HK-2 (cell line): ENCODE results near the gene CCDC54.

Source experiments
- DNase-seq: peaks from one replicate; pipeline ENCODE4 v3.0.0-alpha.2; 2018; ENCODE audit not compliant: unreplicated experiment

The CCDC54 gene

DNA sequence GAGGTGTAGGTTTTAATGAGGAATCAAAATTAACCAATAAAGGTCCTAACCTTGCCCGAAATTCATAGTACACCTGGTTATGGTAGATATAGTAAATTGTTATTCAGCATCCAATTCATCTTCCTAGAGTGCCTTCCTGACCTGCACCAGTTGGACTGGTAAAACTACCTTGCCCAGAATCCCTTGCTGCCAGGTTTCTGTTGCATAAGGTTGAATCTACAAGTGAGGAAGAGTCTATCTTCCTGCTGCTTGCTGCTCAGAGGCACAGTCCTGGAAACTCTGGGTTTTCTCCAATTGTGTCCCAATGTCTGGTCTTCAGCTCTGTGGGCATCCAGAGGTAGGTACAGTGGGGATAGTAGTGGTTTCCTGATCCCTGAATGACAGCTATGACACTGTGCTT lies 17.3 kb downstream of the CCDC54 start:
- DNase-seq = no peak

DNA sequence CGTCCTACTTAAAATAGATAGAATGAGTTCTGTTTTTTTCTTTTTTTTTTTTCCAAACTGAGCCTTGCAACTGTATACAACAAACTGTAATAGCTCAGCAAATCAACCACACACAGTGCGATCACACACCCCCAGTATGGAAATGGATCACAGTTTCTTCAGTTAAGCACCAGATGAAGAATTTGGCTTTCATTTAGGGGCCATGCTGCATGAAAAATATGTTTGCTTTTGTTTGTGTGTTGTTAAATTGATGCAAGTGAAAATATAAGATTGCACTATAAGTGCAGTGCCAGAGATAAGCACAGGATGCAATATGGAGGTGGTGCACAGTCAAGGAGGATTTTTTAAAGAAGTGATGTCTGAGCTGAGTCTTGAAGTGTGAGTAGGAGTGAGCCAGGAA lies 17.8 kb downstream of the CCDC54 start:
- DNase-seq = no peak

DNA sequence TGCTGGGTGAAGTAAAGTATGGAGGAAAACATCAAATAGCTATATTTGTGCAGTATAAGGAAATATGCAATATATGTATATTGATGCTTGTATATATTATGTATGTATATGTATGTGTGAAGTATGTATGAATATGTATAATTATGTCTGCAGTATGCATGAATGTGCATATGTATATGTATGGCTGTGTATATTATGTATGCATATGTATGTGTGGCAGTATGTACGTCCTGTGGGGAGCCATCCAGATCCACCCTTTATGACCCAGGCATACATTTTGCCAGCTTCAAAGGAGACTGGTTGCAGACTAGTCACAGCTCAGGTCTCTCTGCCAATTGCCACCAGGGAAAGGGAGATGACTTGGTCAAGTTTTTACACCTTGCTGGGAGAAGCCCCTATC lies 24.1 kb downstream of the CCDC54 start:
- no peak for DNase-seq

DNA sequence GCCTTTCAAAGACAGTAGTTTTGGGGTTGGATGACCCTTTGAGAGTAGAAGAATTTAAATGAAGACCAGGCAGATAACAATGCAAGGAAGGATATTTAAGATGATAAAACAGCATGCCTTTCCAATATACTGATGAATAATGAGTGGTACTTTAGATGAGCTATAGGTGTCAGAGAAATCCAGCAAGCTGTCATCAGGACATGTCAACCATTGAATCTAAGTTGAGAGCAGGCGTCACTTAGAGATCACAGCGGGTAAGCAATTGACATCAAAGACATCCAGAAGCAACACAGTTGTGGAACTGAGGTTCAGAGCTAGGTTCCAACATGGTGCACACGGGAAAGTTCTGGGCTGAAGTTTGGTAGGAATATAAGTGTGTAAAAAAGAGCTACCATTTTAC lies 25.0 kb downstream of the CCDC54 start:
- DNase-seq = no peak

DNA sequence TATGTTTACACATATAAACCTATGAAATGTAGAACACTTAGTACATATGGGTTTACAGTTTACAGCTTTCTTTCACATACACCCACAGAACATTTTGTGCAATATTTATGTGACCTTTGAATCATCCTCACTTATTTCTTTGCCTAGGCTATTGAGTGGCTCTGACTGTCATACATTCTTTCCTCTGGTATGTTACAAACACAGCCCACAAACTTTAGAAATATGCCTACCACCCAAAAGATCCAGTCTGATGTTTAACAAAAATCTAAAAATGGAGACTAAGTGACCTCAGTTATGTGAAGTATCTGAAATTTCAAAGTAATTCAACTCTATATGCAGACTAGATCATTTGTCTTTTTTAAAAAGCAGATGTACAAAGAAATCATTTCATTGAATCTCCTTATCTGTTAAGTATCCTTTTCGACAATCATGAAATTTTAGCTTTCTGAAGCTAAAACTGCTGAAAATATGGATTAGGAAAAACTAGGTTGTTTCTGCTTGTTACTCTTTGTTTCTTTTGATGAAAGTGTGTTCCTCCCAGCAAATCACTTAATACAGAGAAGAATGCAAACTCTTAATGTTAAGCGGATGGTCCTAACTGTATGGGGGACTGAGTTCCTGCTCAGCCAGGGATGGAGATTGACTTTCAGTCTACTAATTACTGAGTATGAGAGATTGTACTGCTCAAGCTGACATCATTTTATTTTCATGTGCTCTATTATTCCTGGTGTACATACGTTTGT lies 27.7 kb downstream of the CCDC54 start:
- no peak for DNase-seq

DNA sequence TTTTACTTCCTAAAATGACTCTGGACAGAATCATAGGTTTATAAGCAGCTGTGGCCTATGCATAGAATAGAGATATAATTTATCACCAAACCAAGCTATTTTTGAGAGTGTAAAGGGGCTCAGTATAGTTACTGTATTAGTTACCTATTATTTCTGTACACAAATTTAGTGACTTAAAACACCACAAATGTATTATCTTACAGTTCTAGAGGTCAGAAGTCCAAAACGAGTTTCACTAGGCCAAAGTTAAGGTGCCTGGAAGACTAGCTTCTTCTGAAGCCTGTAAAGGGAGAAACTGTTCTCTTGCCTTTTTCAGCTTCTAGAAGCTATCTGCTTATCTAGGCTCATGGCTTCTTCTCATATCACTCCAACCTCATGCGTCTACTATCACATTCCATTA lies 30.1 kb downstream of the CCDC54 start:
- no peak for DNase-seq

DNA sequence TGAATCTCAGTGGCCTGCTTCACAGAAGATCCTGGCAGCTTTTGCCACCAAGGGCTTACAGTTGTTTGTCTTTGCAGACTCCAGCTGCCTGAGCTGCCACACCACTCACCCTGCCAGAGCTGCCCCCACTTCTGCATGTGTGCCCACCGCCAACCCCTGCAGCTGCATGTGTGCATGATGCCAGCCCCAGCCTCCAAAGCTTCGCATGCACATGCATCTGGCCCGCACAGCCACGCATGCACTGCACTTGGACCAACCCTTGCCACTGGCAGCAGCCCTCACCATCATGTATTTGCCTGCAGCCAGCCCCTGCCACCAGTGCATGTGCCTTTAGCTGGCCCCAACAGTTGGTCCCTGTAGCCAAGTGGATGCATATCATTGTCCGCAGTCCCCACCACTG lies 31.3 kb downstream of the CCDC54 start:
- no peak for DNase-seq

DNA sequence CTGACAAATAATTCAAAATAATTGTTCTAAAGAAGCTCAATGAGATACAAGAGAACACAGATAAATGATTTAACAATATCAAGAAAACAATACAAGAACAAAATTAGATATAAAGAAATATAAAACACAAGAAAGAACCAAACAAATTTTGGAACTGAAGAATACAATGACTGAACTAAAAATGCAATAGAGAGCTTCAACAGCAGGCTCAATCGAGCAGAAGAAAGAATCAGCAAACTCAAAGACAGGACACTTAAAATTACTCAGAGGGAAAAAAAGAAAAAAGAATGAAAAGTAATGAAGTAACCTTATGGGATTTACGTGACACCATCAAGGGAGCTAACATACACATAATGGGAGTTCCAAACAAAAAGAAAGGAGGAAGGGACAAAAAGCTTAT lies 32.1 kb downstream of the CCDC54 start:
- no peak for DNase-seq

DNA sequence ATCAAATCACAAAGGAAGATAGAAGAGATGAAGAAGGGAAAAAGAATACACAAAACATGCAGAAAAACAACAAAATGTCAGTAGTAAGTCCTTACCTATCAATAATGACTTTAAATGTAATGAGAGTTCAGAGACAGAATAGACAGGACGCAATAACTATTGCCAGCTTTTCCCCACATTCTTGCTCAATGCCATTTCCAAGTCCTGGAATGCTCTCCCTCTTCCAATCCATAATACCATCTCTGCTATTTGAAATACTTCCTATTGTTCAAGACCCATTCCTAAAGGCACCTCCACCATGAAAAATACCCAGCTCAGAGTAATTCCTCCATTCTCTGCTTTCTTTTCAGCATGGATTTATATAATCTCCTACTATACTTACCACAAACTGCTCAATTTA lies 33.4 kb downstream of the CCDC54 start:
- DNase-seq = no peak

DNA sequence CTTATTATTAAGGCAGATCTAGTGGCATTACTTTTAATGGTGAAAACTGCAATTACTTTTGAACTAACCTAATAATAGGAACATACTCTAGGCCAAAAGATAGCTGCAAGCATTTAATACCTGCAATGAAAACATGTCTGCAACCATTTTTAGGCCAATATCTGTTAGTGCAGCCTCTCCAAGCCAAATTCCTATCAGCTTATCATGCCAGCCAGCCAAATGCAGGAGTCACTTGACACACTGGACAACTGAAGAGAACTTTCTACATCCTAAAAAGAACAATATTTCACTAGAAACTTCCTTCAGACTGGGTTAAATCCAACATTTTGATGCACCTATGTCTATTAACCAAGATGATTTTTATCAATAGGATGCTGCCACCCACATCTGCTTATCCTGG lies 33.8 kb downstream of the CCDC54 start:
- no peak for DNase-seq

DNA sequence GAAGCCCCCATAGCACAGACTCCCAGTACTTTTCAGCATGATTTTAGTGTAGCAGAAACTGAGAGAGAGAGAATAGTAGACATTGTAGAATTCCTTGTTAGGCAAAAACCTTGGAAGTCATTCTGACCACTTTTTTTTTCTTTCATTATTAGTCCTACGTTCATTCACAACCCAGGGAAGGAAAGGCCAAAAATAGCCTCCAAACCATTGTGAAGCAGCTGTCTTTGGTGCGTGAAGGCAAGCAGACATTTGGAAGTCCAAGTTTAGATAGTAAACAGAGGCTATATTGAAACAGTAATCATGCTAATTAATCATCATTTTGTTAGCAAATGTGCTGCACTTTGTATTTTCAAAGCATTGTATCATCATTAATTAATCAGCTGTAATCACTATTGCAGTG lies 34.5 kb downstream of the CCDC54 start:
- no peak for DNase-seq

DNA sequence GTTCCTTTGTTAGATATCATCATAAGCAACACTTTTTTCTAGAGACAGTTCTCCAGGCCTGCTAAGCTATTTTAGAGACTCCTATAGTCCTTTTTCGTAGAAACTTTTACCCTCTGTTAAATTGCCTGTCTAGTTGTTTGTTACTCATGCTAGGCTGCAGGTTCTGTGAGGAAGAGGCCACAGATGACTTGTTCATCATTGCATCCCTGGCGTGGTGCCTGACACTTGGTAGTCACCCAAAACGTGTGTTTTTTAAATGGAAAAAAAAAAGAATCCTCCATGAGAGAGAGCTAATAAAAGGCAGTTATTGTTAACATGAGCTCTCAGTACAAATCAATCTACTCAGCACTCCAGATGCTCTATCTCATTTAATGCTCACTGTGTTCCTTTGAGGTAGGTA lies 35.1 kb downstream of the CCDC54 start:
- DNase-seq = no peak

DNA sequence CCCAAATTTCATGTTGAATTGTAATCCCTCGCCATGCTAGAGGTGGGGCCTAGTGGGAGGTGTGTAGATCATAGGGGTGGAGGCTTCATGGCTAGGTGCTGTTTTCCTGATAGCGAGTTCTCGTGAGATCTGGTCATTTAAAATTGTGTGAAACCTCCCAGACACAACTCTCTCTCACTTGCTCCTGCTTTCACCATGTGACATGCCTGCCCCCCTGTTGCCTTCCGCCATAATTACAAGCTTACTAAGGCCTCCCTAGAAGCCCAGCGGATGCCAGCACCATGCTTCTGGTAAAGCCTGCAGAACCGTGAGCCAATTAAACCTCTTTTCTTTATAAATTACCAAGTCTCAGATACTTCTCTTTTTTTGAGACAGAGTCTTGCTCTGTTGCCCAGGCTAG lies 36.0 kb downstream of the CCDC54 start:
- DNase-seq = no peak

DNA sequence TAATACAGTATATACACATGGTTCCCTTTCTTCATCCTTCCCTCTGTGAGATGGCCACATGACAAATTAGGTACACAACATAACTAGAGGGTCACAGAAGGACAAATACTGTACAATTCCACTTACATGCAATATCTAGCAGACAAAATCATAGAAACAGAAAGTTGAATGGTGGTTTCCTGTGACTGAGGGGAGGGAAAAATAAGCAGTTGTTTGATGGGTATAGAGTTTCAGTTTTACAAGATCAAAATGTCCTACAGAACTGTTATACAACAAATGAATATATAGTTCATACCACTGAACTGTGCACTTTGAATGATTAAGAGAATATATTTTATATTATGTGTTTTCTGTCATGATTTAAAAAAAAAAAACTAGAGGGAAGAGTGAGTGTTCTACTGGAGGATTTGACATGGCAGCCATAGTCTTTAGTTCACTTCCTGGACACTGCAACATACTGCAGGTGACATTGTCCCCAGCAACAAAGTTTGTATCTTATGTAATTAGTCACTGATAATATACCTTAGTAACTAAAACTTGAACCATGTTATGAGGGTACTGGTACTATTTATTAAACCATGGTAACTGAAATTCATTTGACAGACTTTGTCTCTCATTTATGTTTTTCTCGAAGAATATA lies 37.2 kb downstream of the CCDC54 start:
- DNase-seq = no peak

DNA sequence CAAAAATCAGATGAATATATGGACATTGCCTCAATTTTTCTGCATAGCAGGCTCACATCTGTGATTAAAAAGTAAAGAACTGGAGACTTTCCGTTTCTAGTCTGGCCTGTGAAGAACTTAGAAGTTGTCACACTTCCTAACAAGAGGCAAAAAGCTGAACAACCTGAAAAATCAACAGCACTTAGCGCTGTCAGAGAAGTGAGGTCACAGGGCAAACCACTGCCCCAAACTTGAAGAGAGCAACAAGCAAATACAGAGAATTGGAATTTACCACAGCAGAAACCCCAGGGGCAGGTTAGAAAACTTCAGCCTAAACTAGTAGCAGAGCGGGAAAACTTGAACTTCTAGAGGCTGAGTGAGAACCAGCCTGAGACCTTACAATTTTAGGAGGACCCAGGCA lies 38.9 kb downstream of the CCDC54 start:
- DNase-seq = no peak

DNA sequence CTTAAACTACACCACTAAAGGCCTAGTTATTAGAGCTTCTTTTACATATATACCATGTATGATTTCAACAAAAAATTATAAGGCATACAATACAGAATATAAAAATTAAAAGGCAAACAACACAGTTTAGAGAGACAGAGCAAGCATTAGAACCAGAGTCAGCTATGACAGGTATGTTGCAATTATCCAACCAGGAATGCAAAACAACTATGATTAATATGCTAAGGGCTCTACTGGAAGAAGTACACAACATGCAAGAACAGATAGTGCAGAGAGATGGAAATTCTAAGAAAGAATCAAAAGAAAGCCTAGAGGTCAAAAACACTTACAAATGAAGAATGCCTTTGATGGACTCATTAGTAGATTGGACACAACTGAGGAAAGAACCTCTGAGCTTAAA lies 39.6 kb downstream of the CCDC54 start:
- DNase-seq = no peak

DNA sequence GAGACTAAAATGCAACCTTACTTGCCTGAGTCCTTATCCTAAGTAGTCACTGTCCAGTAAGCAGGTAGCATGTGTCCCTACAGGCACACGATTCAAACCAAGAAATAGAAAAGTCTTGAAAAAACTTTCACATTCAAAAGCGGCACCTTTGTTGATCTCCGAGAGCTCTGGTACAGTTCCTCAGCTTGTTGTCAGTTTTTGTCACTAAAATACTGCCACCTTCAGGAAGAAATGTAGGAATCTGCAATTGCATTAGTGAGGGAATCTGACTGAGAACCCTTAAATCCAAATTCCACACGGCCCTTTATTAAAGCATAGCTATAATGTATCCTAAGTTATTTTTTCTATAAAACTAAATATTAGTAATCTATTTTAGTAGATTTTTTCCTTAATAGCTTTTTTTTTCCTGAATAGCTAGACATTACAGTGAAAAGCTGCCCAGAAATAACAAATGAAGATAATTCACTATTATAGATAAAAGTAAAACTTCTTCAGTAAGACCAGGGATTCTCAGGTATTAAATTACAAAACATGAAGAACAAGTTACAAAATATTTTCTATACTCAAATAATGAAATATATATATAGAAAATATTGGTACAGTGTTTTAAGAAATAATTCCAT lies 44.0 kb downstream of the CCDC54 start:
- DNase-seq = no peak

DNA sequence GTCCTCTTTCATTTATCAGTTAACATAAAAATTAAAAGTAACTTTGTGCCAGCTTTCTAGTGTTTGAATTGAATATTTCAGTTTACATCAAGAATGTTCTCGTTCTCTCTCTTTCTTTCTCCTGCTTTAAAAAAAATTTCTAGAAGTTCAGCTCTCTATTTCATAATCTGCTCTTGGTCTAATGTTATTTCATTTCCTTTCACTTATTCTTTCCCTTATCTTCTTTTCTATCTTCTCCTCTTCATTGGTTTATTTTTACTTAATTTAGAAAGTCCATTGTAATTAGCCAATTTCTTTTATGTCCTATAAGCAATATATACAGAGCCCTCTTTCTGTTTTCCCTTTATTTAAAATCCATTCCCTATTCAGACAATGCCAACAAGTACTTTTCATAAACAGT lies 44.6 kb downstream of the CCDC54 start:
- DNase-seq = no peak

DNA sequence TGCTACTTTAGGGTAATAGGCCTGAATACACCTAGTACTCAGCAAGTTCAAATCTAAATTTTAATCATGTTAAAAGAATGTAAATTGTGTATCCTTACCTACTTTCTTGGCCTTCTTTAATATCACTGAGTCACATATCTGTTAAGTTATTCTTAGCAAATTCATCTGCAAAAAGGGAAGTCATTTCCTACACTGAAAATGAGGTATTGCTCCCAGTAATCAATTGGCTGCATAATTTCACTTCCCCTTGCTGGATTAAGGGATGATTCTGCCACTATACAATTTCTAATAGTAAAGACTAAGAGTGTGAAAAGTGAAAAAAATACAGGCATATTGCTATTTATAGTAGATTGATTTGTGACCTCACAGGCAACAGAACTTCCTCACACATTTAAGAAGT lies 47.8 kb downstream of the CCDC54 start:
- no peak for DNase-seq

DNA sequence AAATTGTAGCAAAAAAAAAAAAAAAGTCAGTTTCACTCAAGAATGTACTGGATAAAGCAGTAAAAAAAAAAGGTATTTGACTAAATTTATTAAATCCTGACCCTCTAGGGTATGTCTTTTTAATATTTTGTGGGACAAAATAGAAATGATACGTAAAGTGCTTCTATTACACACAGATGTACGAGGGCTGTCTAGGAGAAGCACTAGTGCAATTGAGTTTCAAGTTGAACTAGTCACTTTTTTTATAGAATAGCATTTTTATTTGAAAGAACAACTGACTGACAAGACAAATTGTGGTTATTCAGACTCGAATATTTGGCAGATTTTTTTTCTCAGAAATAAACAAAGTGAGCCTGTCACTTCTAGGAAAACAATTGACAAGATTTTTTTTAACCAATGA lies 49.0 kb downstream of the CCDC54 start:
- no peak for DNase-seq
